Endothelial cell of umbilical vein (primary cell): ENCODE results near the gene FSTL3. TPM values are rescaled to one million over a fixed set of nuclear protein-coding genes. Genes with fewer than 3 reads are reported as not detected.

Experiments used
- BruUV-seq: library from RNA; stranded (reverse); fragments of 400-500 nt; replicated peaks from 2 replicates; lab custom pipeline; 2021; lab: Mats Ljungman, UMichigan
- CTCF ChIA-PET: fragments of 300-600, 350-600 bp; sonication (Branson Sonifier 250); formaldehyde crosslinking; loops from one replicate; lab custom pipeline; 2021; ENCODE audit warnings: antibody characterized with exemption, inconsistent platforms; lab: Charles Lee
- POLR2A ChIA-PET: fragments of 300-600, 350-600 bp; sonication (Branson Sonifier 250); formaldehyde crosslinking; loops from one replicate; lab custom pipeline; 2021; ENCODE audit warnings: antibody characterized with exemption, inconsistent platforms; lab: Charles Lee
- DNase-seq: peaks from one replicate; pipeline ENCODE4 v3.0.0-alpha.2; 2011; ENCODE audit warnings: low read depth, low spot score
- FAIRE-seq: peaks from 2 replicates; lab custom pipeline; 2011; peaks lifted over from hg19 to GRCh38; lab: Jason Lieb, UNC
- H2AFZ ChIP-seq: 2 replicates; pipeline ENCODE4 v1.6.0; 2012; ENCODE audit warnings: low read depth, low read length, control low read depth, inconsistent platforms
- H3K27ac ChIP-seq: 2 replicates; pipeline ENCODE4 v1.5.1; 2011; ENCODE audit warnings: low read depth, mild to moderate bottlenecking, control low read depth, low read length, moderate library complexity; ENCODE audit not compliant: insufficient read depth
- H3K27me3 ChIP-seq, 2 experiments: 2 replicates each; pipeline versions ENCODE4 v1.6.0 to v1.6.1; 2011; ENCODE audit warnings: low read length in 2 of 2, mixed read lengths in 1 of 2; ENCODE audit not compliant: control insufficient read depth in 2 of 2, insufficient read depth in 2 of 2
- H3K36me3 ChIP-seq, 2 experiments: 2 replicates in 1 of 2; 3 replicates in 1 of 2; pipeline ENCODE4 v1.5.1; 2011; ENCODE audit warnings: low read length in 2 of 2, mild to moderate bottlenecking in 1 of 2, moderate library complexity in 1 of 2; ENCODE audit not compliant: control insufficient read depth in 2 of 2, insufficient read depth in 2 of 2; ENCODE audit errors: extremely low read depth in 1 of 2
- H3K4me1 ChIP-seq: 3 replicates; pipeline ENCODE4 v1.5.1; 2011; ENCODE audit warnings: mild to moderate bottlenecking, low read length; ENCODE audit not compliant: control insufficient read depth, insufficient read depth; ENCODE audit errors: extremely low read depth
- H3K4me2 ChIP-seq: 2 replicates; pipeline ENCODE4 v1.6.1; 2011; ENCODE audit warnings: low read length, control low read depth, mixed read lengths; ENCODE audit not compliant: insufficient read depth
- H3K4me3 ChIP-seq, 3 experiments: fragments of 200-600 bp in 1 of 3; sonication (generic), shearing (Covaris generic) in 1 of 3; replicated peaks in 1 of 3; 2 replicates each; pipeline ENCODE4 v1.5.1; 2011 to 2016; ENCODE audit warnings: control low read depth in 3 of 3, low read length in 3 of 3, mild to moderate bottlenecking in 2 of 3, inconsistent platforms in 1 of 3, low read depth in 1 of 3, moderate library complexity in 1 of 3; ENCODE audit not compliant: insufficient read depth in 1 of 3
- H3K79me2 ChIP-seq: 2 replicates; pipeline ENCODE4 v1.6.0; 2012; ENCODE audit warnings: low read length, inconsistent platforms; ENCODE audit not compliant: control insufficient read depth, insufficient read depth
- H3K9ac ChIP-seq: replicated peaks from 2 replicates; pipeline ENCODE3; 2011; ENCODE audit warnings: low read length, control low read depth; ENCODE audit not compliant: insufficient read depth; ENCODE audit errors: extremely low read depth
- H3K9me1 ChIP-seq: replicated peaks from 3 replicates; pipeline ENCODE4 v1.6.0; 2011; ENCODE audit warnings: mild to moderate bottlenecking, low read length; ENCODE audit not compliant: control insufficient read depth, insufficient read depth; ENCODE audit errors: extremely low read depth
- H3K9me3 ChIP-seq: replicated peaks from 2 replicates; pipeline ENCODE4 v1.5.1; 2012; ENCODE audit warnings: low read length, inconsistent platforms; ENCODE audit not compliant: control insufficient read depth, insufficient read depth
- H4K20me1 ChIP-seq: replicated peaks from 2 replicates; pipeline ENCODE3; 2011; ENCODE audit warnings: mild to moderate bottlenecking, low read length; ENCODE audit not compliant: control insufficient read depth, insufficient read depth; ENCODE audit errors: extremely low read depth
- EZH2 ChIP-seq: IDR thresholded peaks from 2 replicates; pipeline ENCODE4 v1.6.1; 2012; ENCODE audit warnings: borderline replicate concordance, low read depth, mild to moderate bottlenecking, moderate library complexity, low read length, inconsistent platforms; ENCODE audit not compliant: severe bottlenecking
- FOS ChIP-seq: IDR thresholded peaks from 2 replicates; pipeline ENCODE4 v1.6.1; 2011; ENCODE audit warnings: mild to moderate bottlenecking, low read length, moderate library complexity, borderline replicate concordance; ENCODE audit not compliant: insufficient read depth
- GATA2 ChIP-seq: IDR thresholded peaks from 2 replicates; pipeline ENCODE4 v1.7.0; 2011; ENCODE audit warnings: low read depth, mild to moderate bottlenecking, moderate library complexity, mixed read lengths, low read length; ENCODE audit not compliant: insufficient read length, insufficient read depth
- POLR2A ChIP-seq: IDR thresholded peaks from 2 replicates; pipeline ENCODE4 v1.6.1; 2012; ENCODE audit warnings: low read depth, mild to moderate bottlenecking, control low read depth, low read length
- dilution Hi-C: fragments of 300-500 bp; cut with MboI; formaldehyde crosslinking; loops from one replicate; pipeline ENCODE4 v1.15.0; 2019; ENCODE audit warnings: low sequenced_read_pairs; ENCODE audit not compliant: extremely low pct_ligation_motif_present
- intact Hi-C: fragments of 100-400 bp; cut with micrococcal nuclease; formaldehyde crosslinking; loops from one replicate; pipeline ENCODE4 v1.10.0; 2022
- polyA plus RNA-seq, 4 experiments: library from polyadenylated mRNA; depleted of rRNA in 3 of 4; stranded (reverse) in 3 of 4; unstranded in 1 of 4; fragments of >200 nt; gene quantifications; 2 replicates each; pipeline versions ENCODE4 v1.2.1 to v1.2.3, GENCODE V29; 2011 to 2012; ENCODE audit warnings: missing spikeins in 1 of 4
- total RNA-seq: library from RNA; stranded (reverse); gene quantifications from 2 replicates; pipeline ENCODE4 v1.2.3, GENCODE V29; 2021
- TF ChIP-seq, protein P1 (sequence below): IDR thresholded peaks from 2 replicates; pipeline ENCODE4 v1.6.1; 2011; ENCODE audit not compliant: insufficient read depth, insufficient read length
- TF ChIP-seq, protein P2 (sequence below), 2 donors: IDR thresholded peaks; 1 replicate in 1 of 2; 2 replicates in 1 of 2; pipeline ENCODE4 v1.5.1; 2011; ENCODE audit warnings: low read length in 2 of 2, mild to moderate bottlenecking in 2 of 2, moderate library complexity in 2 of 2, control low read depth in 1 of 2, inconsistent platforms in 1 of 2, low read depth in 1 of 2; ENCODE audit not compliant: insufficient read depth in 1 of 2; ENCODE audit errors: extremely low read depth in 1 of 2

Gene FSTL3
- total and polyA plus RNA-seq, 2 donors (not counting 3 experiments of a cell fraction or from before 2014, with no cell fraction given) = 19.9 to 45.2 TPM

DNA sequence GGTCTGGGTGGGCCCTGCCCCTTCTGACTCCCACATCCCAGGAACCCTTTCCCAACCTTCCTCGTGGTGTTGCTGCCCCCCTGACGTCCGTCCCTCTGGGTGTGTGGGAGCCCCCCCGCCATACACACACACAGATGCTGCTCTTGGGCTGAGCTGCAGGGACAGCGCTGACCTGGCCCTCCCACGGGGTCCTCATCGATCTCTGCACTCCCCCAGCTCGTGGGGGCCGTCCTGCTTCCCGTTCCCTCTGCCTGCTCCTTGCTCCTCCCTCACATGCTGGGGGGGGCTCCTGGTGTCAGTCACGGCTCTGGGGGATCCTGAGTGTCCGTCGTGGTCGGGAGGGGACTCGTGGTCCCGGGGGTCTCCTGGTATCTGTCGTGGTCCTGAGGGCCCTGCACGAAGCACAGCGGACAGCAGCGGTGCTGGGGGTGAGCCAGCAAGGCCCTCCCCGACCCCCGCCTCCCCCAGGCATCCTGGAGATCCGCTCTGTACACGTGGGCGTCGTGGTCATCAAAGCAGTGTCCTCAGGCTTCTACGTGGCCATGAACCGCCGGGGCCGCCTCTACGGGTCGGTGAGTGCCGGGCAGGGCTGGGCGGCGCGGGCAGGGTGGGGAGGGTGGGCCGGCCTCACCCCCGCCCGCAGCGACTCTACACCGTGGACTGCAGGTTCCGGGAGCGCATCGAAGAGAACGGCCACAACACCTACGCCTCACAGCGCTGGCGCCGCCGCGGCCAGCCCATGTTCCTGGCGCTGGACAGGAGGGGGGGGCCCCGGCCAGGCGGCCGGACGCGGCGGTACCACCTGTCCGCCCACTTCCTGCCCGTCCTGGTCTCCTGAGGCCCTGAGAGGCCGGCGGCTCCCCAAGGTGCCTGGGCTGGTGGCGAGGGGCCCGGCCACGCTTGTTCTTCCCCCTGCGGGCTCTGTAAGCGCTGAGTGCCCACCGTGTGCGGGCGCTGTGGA is 33.1 kb upstream of the FSTL3 start:
- Histone ChIP-seq H3K9me1 (no peaks in the 10 kb centered on the region), H3K27ac (no peak overlapping the region), H3K4me1 (peaks cover 4% of the 10 kb centered on the region), H3K9me3 (no peaks in the 10 kb centered on the region), H3K9ac (no peak overlapping the region), H3K79me2 (no peaks in the 10 kb centered on the region), H2AFZ (no peak overlapping the region), H4K20me1 (no peaks in the 10 kb centered on the region), H3K27me3 (no peaks in the 10 kb centered on the region), H3K4me3 (no peak overlapping the region), H3K36me3 (peaks cover 4 to 9% of the 10 kb centered on the region in 2 experiments), H3K4me2 (no peak overlapping the region)
- intact Hi-C loops (no loop called here), dilution Hi-C loops (no loop called here)
- ChIA-PET POLR2A (no interaction called here), CTCF (no interaction called here)
- TF ChIP-seq POLR2A (no peak), EZH2 (no peak), FOS (no peak), GATA2 (no peak)
- TF ChIP-seq, protein P1, sequence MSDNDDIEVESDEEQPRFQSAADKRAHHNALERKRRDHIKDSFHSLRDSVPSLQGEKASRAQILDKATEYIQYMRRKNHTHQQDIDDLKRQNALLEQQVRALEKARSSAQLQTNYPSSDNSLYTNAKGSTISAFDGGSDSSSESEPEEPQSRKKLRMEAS = no peak
- TF ChIP-seq, protein P2, sequence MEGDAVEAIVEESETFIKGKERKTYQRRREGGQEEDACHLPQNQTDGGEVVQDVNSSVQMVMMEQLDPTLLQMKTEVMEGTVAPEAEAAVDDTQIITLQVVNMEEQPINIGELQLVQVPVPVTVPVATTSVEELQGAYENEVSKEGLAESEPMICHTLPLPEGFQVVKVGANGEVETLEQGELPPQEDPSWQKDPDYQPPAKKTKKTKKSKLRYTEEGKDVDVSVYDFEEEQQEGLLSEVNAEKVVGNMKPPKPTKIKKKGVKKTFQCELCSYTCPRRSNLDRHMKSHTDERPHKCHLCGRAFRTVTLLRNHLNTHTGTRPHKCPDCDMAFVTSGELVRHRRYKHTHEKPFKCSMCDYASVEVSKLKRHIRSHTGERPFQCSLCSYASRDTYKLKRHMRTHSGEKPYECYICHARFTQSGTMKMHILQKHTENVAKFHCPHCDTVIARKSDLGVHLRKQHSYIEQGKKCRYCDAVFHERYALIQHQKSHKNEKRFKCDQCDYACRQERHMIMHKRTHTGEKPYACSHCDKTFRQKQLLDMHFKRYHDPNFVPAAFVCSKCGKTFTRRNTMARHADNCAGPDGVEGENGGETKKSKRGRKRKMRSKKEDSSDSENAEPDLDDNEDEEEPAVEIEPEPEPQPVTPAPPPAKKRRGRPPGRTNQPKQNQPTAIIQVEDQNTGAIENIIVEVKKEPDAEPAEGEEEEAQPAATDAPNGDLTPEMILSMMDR (IDR thresholded peaks at IDR 0.05; ENCODE audit: extremely low read depth in 1 of 2, insufficient read depth in 1 of 2, low read depth in 1 of 2, low read length in 2 of 2) = no peak
- BruUV-seq = no TSS peak
- FAIRE-seq (no peak), DNase-seq (no peak)
